RWPE1 (cell line): ENCODE measurements around the gene CENPB.

Experiments used
- CTCF ChIA-PET: fragments of 350-600 bp; sonication (Branson Sonifier 250); formaldehyde crosslinking; extraction: SDS; loops from one replicate; lab custom pipeline; 2021; lab: Yijun Ruan, JAX
- POLR2A ChIA-PET: fragments of 400-600 bp; formaldehyde crosslinking; extraction: SDS; loops from one replicate; lab custom pipeline; 2020; ENCODE audit warnings: antibody characterized with exemption; ENCODE audit not compliant: low non-redundant PET; lab: Yijun Ruan, JAX
- DNase-seq: peaks from one replicate; pipeline ENCODE4 v3.0.0; 2012; ENCODE audit warnings: low spot score
- H3K27ac ChIP-seq: fragments of 450-650 bp; 2 replicates; pipeline ENCODE4 v1.5.1; 2017
- TF ChIP-seq, protein P1 (sequence below): fragments of 450-650 bp; conservative IDR thresholded peaks from 2 replicates; pipeline ENCODE4 v1.5.1; 2017; ENCODE audit warnings: low read depth, mild to moderate bottlenecking

CENPB gene

DNA sequence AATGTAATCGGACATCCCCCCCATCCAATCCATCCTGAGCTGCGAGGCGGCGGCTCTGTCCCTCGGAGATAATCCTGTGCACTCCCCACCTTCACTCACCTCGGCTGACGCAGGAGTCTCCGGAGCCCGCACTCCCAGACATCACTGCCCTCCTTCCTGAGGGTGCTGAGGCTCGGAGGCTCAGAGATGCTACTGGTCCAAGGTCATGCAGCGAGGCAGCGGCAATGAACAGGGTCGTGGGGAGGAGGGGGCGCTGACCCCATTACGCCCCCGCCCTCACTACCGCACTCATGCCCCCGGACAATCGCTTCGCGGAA, 19.5 kb downstream of the CENPB start:
- H3K27ac ChIP-seq = peak overlapping the region; percentile 90
- TF ChIP-seq, protein P1, sequence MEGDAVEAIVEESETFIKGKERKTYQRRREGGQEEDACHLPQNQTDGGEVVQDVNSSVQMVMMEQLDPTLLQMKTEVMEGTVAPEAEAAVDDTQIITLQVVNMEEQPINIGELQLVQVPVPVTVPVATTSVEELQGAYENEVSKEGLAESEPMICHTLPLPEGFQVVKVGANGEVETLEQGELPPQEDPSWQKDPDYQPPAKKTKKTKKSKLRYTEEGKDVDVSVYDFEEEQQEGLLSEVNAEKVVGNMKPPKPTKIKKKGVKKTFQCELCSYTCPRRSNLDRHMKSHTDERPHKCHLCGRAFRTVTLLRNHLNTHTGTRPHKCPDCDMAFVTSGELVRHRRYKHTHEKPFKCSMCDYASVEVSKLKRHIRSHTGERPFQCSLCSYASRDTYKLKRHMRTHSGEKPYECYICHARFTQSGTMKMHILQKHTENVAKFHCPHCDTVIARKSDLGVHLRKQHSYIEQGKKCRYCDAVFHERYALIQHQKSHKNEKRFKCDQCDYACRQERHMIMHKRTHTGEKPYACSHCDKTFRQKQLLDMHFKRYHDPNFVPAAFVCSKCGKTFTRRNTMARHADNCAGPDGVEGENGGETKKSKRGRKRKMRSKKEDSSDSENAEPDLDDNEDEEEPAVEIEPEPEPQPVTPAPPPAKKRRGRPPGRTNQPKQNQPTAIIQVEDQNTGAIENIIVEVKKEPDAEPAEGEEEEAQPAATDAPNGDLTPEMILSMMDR = no peak

DNA sequence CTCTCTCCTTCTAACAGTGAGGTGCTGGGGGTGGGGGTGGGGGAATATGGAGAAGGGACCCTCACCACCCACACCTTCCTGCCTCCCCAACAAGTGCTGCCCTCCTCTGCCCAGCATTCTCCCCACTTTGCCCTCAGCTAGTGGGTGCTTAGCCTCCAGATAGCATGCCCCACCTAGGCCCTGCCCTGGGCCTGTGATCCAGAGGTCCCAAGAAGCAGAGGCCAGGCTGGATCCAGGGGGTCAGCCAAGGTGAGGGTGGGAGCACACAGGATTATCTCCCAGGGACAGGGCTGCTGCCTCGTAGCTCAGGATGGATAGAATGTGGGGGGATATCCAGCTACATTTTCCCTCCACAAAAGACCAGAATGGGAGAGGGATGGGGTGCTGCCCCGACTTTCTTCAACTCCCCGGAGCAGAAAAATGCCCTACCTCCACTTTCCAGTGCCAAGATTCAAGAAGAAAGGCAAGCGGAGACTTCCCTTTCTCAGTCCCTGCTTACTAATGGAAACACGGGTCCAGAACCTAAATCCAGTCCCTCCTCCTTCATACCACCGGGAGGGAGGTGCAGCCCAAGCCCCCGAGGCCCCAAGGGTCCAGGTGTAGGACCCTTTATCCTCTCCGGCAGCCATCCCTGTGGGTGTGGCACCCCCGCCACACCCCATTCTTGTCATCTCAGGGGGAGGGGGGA, 20.0 kb downstream of the CENPB start:
- no peak for DNase-seq
- TF ChIP-seq, protein P1 = no peak
- CTCF ChIA-PET = interaction anchor here (0.5 to 1.5 kb wide), 4 partner anchors 8 to 57 kb away, joined by 3 to 5 read pairs (median 4); no protein-coding TSS in a partner anchor
- POLR2A ChIA-PET = interaction anchor here (0.6 to 1.0 kb wide), 2 partner anchors 9 to 103 kb away, joined by 3 to 13 read pairs; no protein-coding TSS in a partner anchor
- H3K27ac ChIP-seq = peak overlapping the region; percentile 90

More for the DNA sequence above, 19.5 kb downstream of the CENPB start:
- no peak for DNase-seq
- ChIA-PET POLR2A (interaction anchor here (0.6 to 1.1 kb wide), 3 partner anchors 10 to 19 kb away, joined by 3 to 5 read pairs (median 4); no protein-coding TSS in a partner anchor), CTCF (interaction anchor here (0.5 to 2.4 kb wide), 7 partner anchors 9 to 425 kb away, joined by 3 to 10 read pairs (median 4); no protein-coding TSS in a partner anchor)

DNA sequence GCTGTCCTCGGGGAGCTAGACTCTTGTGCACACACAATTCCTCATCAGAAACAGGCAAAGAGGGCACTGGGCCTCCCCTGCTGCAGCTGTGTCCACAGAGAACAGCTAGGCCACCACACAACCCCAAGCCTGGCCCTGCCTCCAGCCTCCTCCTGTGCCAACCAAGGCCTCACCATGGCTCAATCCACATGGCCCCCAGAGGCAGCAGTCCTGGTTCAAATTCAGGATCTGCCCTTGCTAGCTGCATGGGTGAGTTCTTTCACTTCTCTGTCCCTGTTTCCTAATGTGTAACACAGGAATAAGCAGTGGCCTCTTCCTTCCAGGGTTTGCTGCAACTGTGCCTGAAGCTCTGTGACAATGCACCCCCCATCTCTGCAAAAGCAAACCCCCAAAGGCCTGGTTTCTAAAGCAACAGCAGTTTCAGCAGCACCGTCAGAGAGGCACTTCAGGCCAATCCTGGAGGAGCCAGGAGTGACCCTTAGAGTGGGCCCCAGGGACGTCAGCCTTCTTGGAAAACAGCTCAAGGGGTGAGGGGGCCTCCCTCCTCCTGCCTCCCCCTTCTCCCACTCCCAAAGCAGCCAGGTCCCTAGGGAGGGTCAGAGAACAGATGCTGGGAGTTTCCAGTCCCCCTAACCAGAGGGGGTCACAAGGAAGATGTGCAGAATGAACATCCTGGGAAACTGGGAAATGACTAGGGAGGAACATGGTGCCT, 21.2 kb downstream of the CENPB start:
- CTCF ChIA-PET = interaction anchor here (1.0 to 1.4 kb wide), 2 partner anchors 12 to 90 kb away, joined by 3 to 5 read pairs; no protein-coding TSS in a partner anchor
- POLR2A ChIA-PET = interaction anchor here (0.6 to 1.0 kb wide), 2 partner anchors 8 to 102 kb away, joined by 3 to 13 read pairs; no protein-coding TSS in a partner anchor
- peak overlapping the region; percentile 90 for H3K27ac ChIP-seq
- DNase-seq = no peak
- TF ChIP-seq, protein P1 = no peak

DNA sequence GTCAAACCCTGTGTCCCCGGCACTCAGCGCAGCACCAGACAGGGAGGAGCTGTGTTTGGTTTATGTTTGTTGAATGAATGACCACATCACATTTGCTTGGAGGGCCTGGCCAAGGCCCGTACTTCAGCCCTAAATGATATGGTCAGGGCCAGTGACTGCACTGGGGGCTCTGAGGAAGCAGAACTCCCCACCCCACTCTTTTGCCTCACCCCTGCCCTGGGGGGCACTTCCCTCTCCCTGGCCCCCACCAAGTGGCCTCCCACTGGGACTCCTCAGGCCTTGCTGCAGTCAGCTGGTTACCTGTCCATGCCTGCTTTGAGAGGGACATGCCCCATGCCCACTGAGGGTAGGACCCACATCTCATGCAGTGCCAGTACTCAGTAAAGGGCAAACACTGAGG, 21.9 kb downstream of the CENPB start:
- no peak for DNase-seq
- TF ChIP-seq, protein P1 = no peak
- ChIA-PET POLR2A (no interaction called here), CTCF (interaction anchor here (0.8 to 1.4 kb wide), 3 partner anchors 12 to 90 kb away, joined by 3 to 5 read pairs (median 3); no protein-coding TSS in a partner anchor)
- H3K27ac ChIP-seq = peak overlapping the region; percentile 90

DNA sequence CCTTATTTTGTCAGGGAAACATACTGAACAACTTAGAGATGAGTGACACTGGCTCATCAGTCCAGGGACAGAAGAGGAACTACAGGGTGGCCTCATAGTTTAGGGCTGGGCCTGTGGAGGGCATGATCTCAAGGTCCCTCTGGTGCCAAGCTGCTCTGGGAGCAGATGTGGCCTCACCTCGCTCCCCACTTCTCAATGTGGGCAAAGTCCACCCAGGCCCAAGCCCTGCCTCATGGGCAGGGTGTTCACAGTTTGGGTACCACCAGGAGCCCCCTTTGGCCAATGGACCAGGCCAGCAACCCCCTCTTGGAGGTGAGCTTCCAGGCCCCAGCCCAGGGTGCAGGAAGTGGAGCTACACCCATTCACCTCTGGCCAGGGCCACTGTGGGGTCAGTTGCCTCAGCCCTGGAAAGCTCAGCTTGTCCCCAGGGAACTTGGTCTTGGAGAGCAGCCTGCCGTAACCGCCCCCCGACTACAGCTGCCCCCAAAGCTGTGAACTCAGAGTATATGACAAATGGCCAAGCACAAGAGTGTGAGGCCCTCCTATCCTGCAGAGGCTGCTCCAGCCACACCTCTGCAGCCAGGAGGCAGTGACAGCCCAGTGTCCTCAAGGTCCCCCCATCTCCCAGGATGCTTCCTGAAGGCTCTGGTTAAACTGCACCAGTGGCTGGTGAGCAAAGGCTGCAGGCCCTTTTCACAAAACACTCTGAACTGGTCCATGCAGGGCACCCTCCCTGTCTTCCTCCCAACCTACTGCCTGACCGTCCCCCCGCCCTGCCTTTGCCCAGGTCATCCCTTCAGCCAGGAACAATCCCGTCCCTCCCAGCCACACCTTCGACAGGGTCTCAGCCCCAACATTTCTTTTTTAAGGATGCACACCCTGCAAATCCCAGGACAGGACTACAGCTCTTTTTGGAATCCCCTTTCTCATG, 22.6 kb downstream of the CENPB start:
- no peak for DNase-seq
- TF ChIP-seq, protein P1 = no peak
- H3K27ac ChIP-seq = peak overlapping the region; percentile 90
- POLR2A ChIA-PET = no interaction called here
- CTCF ChIA-PET = interaction anchor here (0.8 to 1.0 kb wide), 3 partner anchors 11 to 91 kb away, joined by 3 to 4 read pairs (median 3); no protein-coding TSS in a partner anchor
